Endodermal cell (in vitro differentiated cells): ENCODE measurements around the gene TSACC. TPM values are rescaled to one million over a fixed set of nuclear protein-coding genes. Genes with fewer than 3 reads are reported as not detected.

Experiments used
- DNase-seq: peaks from one replicate; pipeline ENCODE4 v3.0.0-alpha.2; 2017
- H3K27ac ChIP-seq: 2 replicates; pipeline ENCODE4 v1.5.1; 2013; ENCODE audit warnings: mild to moderate bottlenecking, low read depth, low read length, moderate library complexity
- H3K27me3 ChIP-seq: 2 replicates; pipeline ENCODE4 v1.6.1; 2013; ENCODE audit warnings: mild to moderate bottlenecking, low read length, moderate library complexity; ENCODE audit not compliant: insufficient read depth, control insufficient read depth, poor library complexity, severe bottlenecking
- H3K36me3 ChIP-seq: 2 replicates; pipeline ENCODE4 v1.7.0; 2013; ENCODE audit warnings: mild to moderate bottlenecking, low read length, moderate library complexity; ENCODE audit not compliant: control insufficient read depth, insufficient read depth
- H3K4me1 ChIP-seq: one replicate; pipeline ENCODE4 v1.7.0; 2013; ENCODE audit warnings: low read length; ENCODE audit not compliant: control insufficient read depth, insufficient read depth
- H3K4me3 ChIP-seq: 2 replicates; pipeline ENCODE4 v1.5.1; 2013; ENCODE audit warnings: mild to moderate bottlenecking, low read length, moderate library complexity
- H3K9ac ChIP-seq: 2 replicates; pipeline ENCODE4 v1.6.1; 2013; ENCODE audit warnings: mild to moderate bottlenecking, low read length, moderate library complexity; ENCODE audit not compliant: poor library complexity, severe bottlenecking; ENCODE audit errors: extremely low read depth
- H3K9me3 ChIP-seq: 2 replicates; pipeline ENCODE4 v1.6.1; 2013; ENCODE audit warnings: mild to moderate bottlenecking, low read length, moderate library complexity; ENCODE audit not compliant: control insufficient read depth
- H3K27ac Mint-ChIP-seq: 2 replicates; pipeline ENCODE4 v1.8.0; 2020; ENCODE audit warnings: mixed read lengths
- H3K27me3 Mint-ChIP-seq: 2 replicates; pipeline ENCODE4 v1.8.0; 2021; ENCODE audit warnings: mild to moderate bottlenecking, mixed read lengths; ENCODE audit not compliant: insufficient read depth
- H3K36me3 Mint-ChIP-seq: 2 replicates; pipeline ENCODE4 v1.8.0; 2020; ENCODE audit warnings: low read depth, mixed read lengths
- H3K4me1 Mint-ChIP-seq: 2 replicates; pipeline ENCODE4 v1.8.0; 2020; ENCODE audit warnings: mixed read lengths
- H3K4me3 Mint-ChIP-seq: 2 replicates; pipeline ENCODE4 v1.8.0; 2020; ENCODE audit warnings: mild to moderate bottlenecking, moderate library complexity, mixed read lengths
- H3K9me3 Mint-ChIP-seq: 2 replicates; pipeline ENCODE4 v1.8.0; 2020; ENCODE audit warnings: mild to moderate bottlenecking, mixed read lengths
- CTCF ChIP-seq: fragments of 200-600 bp; sonication (generic); conservative IDR thresholded peaks from 2 replicates; pipeline ENCODE4 v1.5.0; 2021; ENCODE audit warnings: antibody characterized with exemption, mild to moderate bottlenecking
- WGBS, 2 experiments: methylation state at CpG; one replicate each; pipeline versions ENCODE4 v1.1.5 to v1.1.7; 2013; ENCODE audit warnings: missing lambda C conversion rate in 2 of 2, mixed read lengths in 1 of 2; ENCODE audit not compliant: insufficient coverage in 1 of 2, insufficient read length in 1 of 2; 5-methylcytosine and 5-hydroxymethylcytosine counted together
- total RNA-seq, 2 donors: library from RNA; stranded (reverse); fragmentation: NEBNext Ultra II Directional in 1 of 2; extraction: Animal tissue kit (Norgen Biotek cat#: 25700) in 1 of 2; gene quantifications; 2 replicates in 1 of 2; 3 replicates in 1 of 2; pipeline ENCODE4 v1.2.1, GENCODE V29; 2021

TSACC gene
- total RNA-seq, 2 donors from 2014 or later = 0.62 to 1.6 TPM

GRCh38 chr1:156298852-156299357 is 39.4 kb upstream of the TSACC start, which contains the start of gene VHLL:
TSS of gene VHLL (minus strand) at chr1:156299307. CDS start at chr1:156299189, 118 bp downstream.
- H3K9me3 ChIP-seq = no peaks in the 10 kb centered on the region
- Mint-ChIP-seq H3K4me1 (peaks cover 8% of the 10 kb centered on the region), H3K27ac (no peak within 1 kb of the TSS), H3K4me3 (no peak within 1 kb of the TSS), H3K36me3 (peaks cover 9% of the 10 kb centered on the region), H3K27me3 (no peaks in the 10 kb centered on the region), H3K9me3 (no peaks in the 10 kb centered on the region)
- H3K4me1 ChIP-seq = peaks cover 3% of the 10 kb centered on the region
- 93 to 95% methylated on average over 15 to 19 of the region's 19 CpGs for WGBS, 2 experiments
- H3K9ac ChIP-seq = no peak within 1 kb of the TSS
- H3K4me3 ChIP-seq = no peak within 1 kb of the TSS
- no peak for DNase-seq
- no peak for TF ChIP-seq CTCF
- H3K27ac ChIP-seq = no peak within 1 kb of the TSS
- peaks cover 10% of the 10 kb centered on the region for H3K36me3 ChIP-seq
- no peaks in the 10 kb centered on the region for H3K27me3 ChIP-seq

- no peaks in the 10 kb centered on the region for H3K27me3 ChIP-seq
- H3K27ac ChIP-seq = no peak overlapping the region
- Mint-ChIP-seq H3K9me3 (no peaks in the 10 kb centered on the region), H3K36me3 (peaks cover 32% of the 10 kb centered on the region), H3K4me3 (no peak overlapping the region), H3K27me3 (no peaks in the 10 kb centered on the region), H3K27ac (no peak overlapping the region), H3K4me1 (no peaks in the 10 kb centered on the region)
- no peak for DNase-seq
- WGBS, 2 experiments = 90 to 100% methylated on average over 1 to 4 of the region's 4 CpGs
- H3K36me3 ChIP-seq = peaks cover 35% of the 10 kb centered on the region
- H3K4me3 ChIP-seq = no peak overlapping the region
- no peaks in the 10 kb centered on the region for H3K4me1 ChIP-seq
- TF ChIP-seq CTCF = no peak
- no peaks in the 10 kb centered on the region for H3K9me3 ChIP-seq
- H3K9ac ChIP-seq = no peak overlapping the region
Measured at GRCh38 chr1:156303241-156303640, 35.1 kb upstream of the TSACC start.

- peaks cover 46% of the 10 kb centered on the region for H3K36me3 Mint-ChIP-seq
- no peaks in the 10 kb centered on the region for H3K4me1 ChIP-seq
- no peaks in the 10 kb centered on the region for H3K27me3 Mint-ChIP-seq
- H3K9me3 Mint-ChIP-seq = no peaks in the 10 kb centered on the region
- no peak overlapping the region for H3K9ac ChIP-seq
- 97 to 100% methylated on average over 2 of the region's 2 CpGs for WGBS, 2 experiments
- no peak for TF ChIP-seq CTCF
- no peak overlapping the region for H3K4me3 ChIP-seq
- DNase-seq = no peak
- peaks cover 48% of the 10 kb centered on the region for H3K36me3 ChIP-seq
- no peak overlapping the region for H3K27ac ChIP-seq
- no peaks in the 10 kb centered on the region for H3K27me3 ChIP-seq
- H3K4me3 Mint-ChIP-seq = no peak overlapping the region
- no peaks in the 10 kb centered on the region for H3K4me1 Mint-ChIP-seq
- no peaks in the 10 kb centered on the region for H3K9me3 ChIP-seq
- no peak overlapping the region for H3K27ac Mint-ChIP-seq
Measured at GRCh38 chr1:156305215-156305614, 33.1 kb upstream of the TSACC start.
